ENCODE data around the gene RASSF7.

GRCh38 chr11:612961-613300 lies 52.2 kb downstream of the RASSF7 start:
- TF ChIP-seq NFRKB (IDR thresholded peaks at IDR 0.05): no peak
- TF ChIP-seq TARDBP (IDR thresholded peaks at IDR 0.05): no peak
- TF ChIP-seq BHLHE40 (IDR thresholded peaks at IDR 0.05; ENCODE audit: borderline replicate concordance): no peak
- TF ChIP-seq CTBP1 (IDR thresholded peaks at IDR 0.05; ENCODE audit: borderline replicate concordance): no peak
- TF ChIP-seq ELF4 (IDR thresholded peaks at IDR 0.05): no peak
- no peak for TF ChIP-seq SP1 (IDR thresholded peaks at IDR 0.05)
- TF ChIP-seq ARNT (IDR thresholded peaks at IDR 0.05): no peak
- TF ChIP-seq SUZ12 (IDR thresholded peaks at IDR 0.05): no peak
- TF ChIP-seq L3MBTL2 (conservative IDR thresholded peaks at IDR 0.05): no peak
- no peak for TF ChIP-seq HDGF (IDR thresholded peaks at IDR 0.05; ENCODE audit: borderline replicate concordance)
- TF ChIP-seq FOXA1 (IDR thresholded peaks at IDR 0.05): no peak
- TF ChIP-seq FOXM1 (IDR thresholded peaks at IDR 0.05; ENCODE audit: borderline replicate concordance): no peak

Measured in HEK293T (cell line).